ENCODE data around the gene PLCL1.

Gene PLCL1

DNA sequence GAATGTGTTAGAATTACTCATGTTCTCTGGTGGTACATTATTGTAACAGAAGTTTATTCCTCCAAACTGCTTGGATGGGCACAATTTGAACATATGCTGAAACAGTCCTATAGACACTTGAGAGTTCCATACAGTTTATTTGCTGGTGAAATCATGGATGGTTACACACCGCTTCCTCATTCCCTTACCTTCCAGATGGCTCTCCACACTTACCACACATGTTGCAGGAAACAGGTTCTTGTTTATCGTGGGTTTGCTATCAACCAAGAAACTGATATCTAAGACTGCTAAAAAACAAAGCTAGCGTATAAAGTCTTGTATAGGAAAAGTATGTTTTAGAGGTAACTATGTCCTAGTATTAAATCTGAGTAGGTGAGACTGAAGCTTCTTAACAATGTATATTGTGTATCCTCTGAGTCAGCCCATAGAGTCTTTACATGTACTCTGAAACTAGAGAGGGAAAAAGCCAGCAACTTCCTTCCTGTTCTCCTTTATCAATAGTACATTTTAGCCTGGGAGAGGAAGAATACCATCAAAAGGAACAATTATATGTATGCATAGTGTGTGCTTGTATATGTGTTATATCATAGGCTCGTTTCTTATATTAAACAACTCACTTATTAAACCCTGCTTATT, 313.1 kb downstream of the PLCL1 start:
- ChIA-PET POLR2A (no interaction called here), CTCF (interaction anchor here (1.4 kb wide), 1 partner anchor 9 kb away, joined by 3 read pairs; no protein-coding TSS in a partner anchor)
- no peak for DNase-seq (ENCODE audit: extremely low spot score)
- TF ChIP-seq, protein P1, sequence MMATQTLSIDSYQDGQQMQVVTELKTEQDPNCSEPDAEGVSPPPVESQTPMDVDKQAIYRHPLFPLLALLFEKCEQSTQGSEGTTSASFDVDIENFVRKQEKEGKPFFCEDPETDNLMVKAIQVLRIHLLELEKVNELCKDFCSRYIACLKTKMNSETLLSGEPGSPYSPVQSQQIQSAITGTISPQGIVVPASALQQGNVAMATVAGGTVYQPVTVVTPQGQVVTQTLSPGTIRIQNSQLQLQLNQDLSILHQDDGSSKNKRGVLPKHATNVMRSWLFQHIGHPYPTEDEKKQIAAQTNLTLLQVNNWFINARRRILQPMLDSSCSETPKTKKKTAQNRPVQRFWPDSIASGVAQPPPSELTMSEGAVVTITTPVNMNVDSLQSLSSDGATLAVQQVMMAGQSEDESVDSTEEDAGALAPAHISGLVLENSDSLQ (IDR thresholded peaks at IDR 0.05) = no peak
- TF ChIP-seq HDGF (IDR thresholded peaks at IDR 0.05; ENCODE audit: borderline replicate concordance) (no peak), FOXM1 (IDR thresholded peaks at IDR 0.05; ENCODE audit: borderline replicate concordance) (no peak)

DNA sequence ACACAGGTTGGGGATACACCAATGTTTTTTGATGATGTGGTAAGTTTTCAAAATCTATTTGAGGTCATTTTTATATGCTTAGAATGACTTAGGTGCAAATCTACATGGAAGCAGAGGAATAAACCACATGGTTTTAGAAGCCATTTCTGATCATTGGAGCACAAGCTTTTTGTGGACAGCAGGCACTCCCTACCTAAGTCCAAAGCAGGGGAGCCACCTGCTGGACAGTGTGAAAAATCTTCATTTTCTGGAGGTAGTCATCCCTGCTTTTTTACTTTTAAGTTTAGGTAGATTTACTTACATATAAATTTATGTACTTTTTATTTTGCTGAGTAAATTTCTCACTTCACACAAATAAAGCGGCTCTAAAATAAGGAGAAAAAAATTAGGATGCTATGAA, 323.2 kb downstream of the PLCL1 start:
- ChIA-PET CTCF (interaction anchor here (0.6 to 1.4 kb wide), 9 partner anchors 10 to 1469 kb away, joined by 3 to 6 read pairs (median 3); partner anchors contain the start of gene PLCL1), POLR2A (no interaction called here)
- TF ChIP-seq ELF4 (IDR thresholded peaks at IDR 0.05) (no peak), SP1 (IDR thresholded peaks at IDR 0.05) (no peak), NFRKB (IDR thresholded peaks at IDR 0.05) (no peak), SUZ12 (IDR thresholded peaks at IDR 0.05) (no peak), HDGF (IDR thresholded peaks at IDR 0.05; ENCODE audit: borderline replicate concordance) (no peak), L3MBTL2 (conservative IDR thresholded peaks at IDR 0.05) (no peak), FOXA1 (IDR thresholded peaks at IDR 0.05) (no peak), FOXM1 (IDR thresholded peaks at IDR 0.05; ENCODE audit: borderline replicate concordance) (no peak), ARNT (IDR thresholded peaks at IDR 0.05) (no peak), BHLHE40 (IDR thresholded peaks at IDR 0.05; ENCODE audit: borderline replicate concordance) (no peak), TARDBP (IDR thresholded peaks at IDR 0.05) (no peak), FOXK2 (IDR thresholded peaks at IDR 0.05) (no peak), LEF1 (IDR thresholded peaks at IDR 0.05; ENCODE audit: borderline replicate concordance) (no peak), ZNF384 (IDR thresholded peaks at IDR 0.05) (no peak), CTBP1 (IDR thresholded peaks at IDR 0.05; ENCODE audit: borderline replicate concordance) (no peak)
- TF ChIP-seq, protein P1 (IDR thresholded peaks at IDR 0.05) = no peak
- DNase-seq (ENCODE audit: extremely low spot score) = peak; percentile 55

DNA sequence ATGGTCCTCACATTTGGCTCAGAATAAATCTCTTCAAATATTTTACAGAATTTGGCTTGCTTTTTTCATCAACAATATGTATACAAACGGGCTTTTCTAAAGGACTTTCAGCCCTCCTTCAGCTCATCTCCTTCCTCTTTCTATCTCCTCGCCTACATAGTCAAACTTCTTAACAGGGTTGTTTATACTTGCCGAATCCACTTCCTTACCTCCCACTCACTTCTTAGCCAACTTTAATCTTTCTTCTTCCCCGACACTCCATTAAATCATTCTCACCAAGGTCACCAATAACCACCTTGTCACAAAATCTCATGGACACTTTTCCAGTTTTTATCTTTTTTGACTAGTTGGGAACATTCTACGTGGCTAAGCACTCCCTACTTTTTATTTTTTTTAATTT, 325.2 kb downstream of the PLCL1 start:
- TF ChIP-seq SUZ12 (IDR thresholded peaks at IDR 0.05) = no peak
- TF ChIP-seq ARNT (IDR thresholded peaks at IDR 0.05) = no peak
- TF ChIP-seq ELF4 (IDR thresholded peaks at IDR 0.05) = no peak
- TF ChIP-seq ZNF384 (IDR thresholded peaks at IDR 0.05) = no peak
- no peak for TF ChIP-seq L3MBTL2 (conservative IDR thresholded peaks at IDR 0.05)
- TF ChIP-seq FOXK2 (IDR thresholded peaks at IDR 0.05) = no peak
- no peak for TF ChIP-seq BHLHE40 (IDR thresholded peaks at IDR 0.05; ENCODE audit: borderline replicate concordance)
- TF ChIP-seq CTBP1 (IDR thresholded peaks at IDR 0.05; ENCODE audit: borderline replicate concordance) = no peak
- TF ChIP-seq TARDBP (IDR thresholded peaks at IDR 0.05) = no peak
- TF ChIP-seq HDGF (IDR thresholded peaks at IDR 0.05; ENCODE audit: borderline replicate concordance) = no peak
- no peak for DNase-seq (ENCODE audit: extremely low spot score)
- ChIA-PET POLR2A (no interaction called here), CTCF (no interaction called here)

DNA sequence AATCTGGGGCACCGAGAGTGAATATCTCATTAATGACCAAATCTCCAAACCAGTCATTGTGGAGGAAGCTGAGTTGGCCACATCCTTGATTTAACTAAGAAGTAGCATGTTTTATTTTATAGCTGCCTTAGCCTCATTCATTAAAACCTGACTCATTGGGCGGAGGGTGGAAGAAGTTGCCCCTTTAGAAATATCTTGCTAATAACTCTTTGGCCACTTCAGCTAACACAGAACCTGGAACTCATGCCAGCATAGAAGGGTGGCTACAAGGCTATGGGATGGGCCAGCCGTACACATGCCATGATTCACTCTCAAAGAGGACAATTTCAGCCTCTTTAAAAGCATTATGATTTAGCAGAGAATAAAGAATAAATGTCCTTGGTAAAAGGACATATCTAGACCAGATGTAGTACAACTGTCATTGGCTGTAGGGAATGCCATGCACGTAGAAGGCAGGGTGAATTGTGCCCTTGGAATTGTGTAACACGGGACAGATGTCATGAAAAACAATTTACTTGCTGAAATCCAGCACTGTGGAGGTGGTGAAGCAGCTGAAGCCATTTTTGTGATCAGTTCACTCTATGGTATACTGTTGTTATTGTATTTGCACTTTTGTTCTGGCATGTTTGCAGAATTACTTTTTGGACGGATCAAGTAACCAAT, 330.0 kb downstream of the PLCL1 start:
- ChIA-PET CTCF (no interaction called here), POLR2A (no interaction called here)
- no peak for TF ChIP-seq ELF4 (IDR thresholded peaks at IDR 0.05)
- TF ChIP-seq LEF1 (IDR thresholded peaks at IDR 0.05; ENCODE audit: borderline replicate concordance) = no peak
- TF ChIP-seq BHLHE40 (IDR thresholded peaks at IDR 0.05; ENCODE audit: borderline replicate concordance) = no peak
- no peak for TF ChIP-seq FOXA1 (IDR thresholded peaks at IDR 0.05)
- no peak for TF ChIP-seq SUZ12 (IDR thresholded peaks at IDR 0.05)
- TF ChIP-seq ZNF384 (IDR thresholded peaks at IDR 0.05) = no peak
- TF ChIP-seq HDGF (IDR thresholded peaks at IDR 0.05; ENCODE audit: borderline replicate concordance) = no peak
- no peak for TF ChIP-seq ARNT (IDR thresholded peaks at IDR 0.05)
- TF ChIP-seq, protein P1 (IDR thresholded peaks at IDR 0.05) = no peak
- no peak for TF ChIP-seq FOXK2 (IDR thresholded peaks at IDR 0.05)
- no peak for TF ChIP-seq NFRKB (IDR thresholded peaks at IDR 0.05)
- no peak for TF ChIP-seq FOXM1 (IDR thresholded peaks at IDR 0.05; ENCODE audit: borderline replicate concordance)
- no peak for TF ChIP-seq TARDBP (IDR thresholded peaks at IDR 0.05)
- TF ChIP-seq SP1 (IDR thresholded peaks at IDR 0.05) = no peak
- no peak for DNase-seq (ENCODE audit: extremely low spot score)

DNA sequence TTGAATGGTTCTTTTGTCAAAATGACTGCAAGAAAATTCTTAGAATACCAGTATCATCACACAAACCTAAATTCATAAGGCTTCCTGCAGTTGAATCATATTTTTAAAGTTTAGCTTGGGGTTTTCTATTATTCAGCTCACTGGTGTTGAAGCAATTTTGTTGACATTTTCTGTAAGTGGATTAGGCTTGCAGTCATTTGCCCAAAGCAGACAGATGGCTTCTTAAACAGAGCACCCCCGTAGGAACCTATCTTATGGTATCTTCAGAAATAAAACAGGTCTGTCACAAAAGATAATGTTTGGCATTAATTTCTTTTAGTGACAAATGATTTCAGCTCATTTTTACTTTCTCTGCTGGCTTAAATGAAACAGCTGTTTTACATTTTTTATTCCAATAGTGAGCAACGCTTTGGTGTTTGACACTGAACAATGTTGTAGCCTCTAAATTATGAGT, 331.1 kb downstream of the PLCL1 start:
- ChIA-PET POLR2A (no interaction called here), CTCF (interaction anchor here (0.6 kb wide), 1 partner anchor 1351 kb away, joined by 4 read pairs; no protein-coding TSS in a partner anchor)
- TF ChIP-seq LEF1 (IDR thresholded peaks at IDR 0.05; ENCODE audit: borderline replicate concordance) = no peak
- TF ChIP-seq, protein P1 (IDR thresholded peaks at IDR 0.05) = no peak
- TF ChIP-seq BHLHE40 (IDR thresholded peaks at IDR 0.05; ENCODE audit: borderline replicate concordance) = no peak
- TF ChIP-seq HDGF (IDR thresholded peaks at IDR 0.05; ENCODE audit: borderline replicate concordance) = no peak
- no peak for TF ChIP-seq SUZ12 (IDR thresholded peaks at IDR 0.05)
- no peak for TF ChIP-seq CTBP1 (IDR thresholded peaks at IDR 0.05; ENCODE audit: borderline replicate concordance)
- no peak for DNase-seq (ENCODE audit: extremely low spot score)
